HCT116 (cell line): ENCODE results near the gene HDAC5.

ENCODE experiments used
- ATF3 ChIP-seq: IDR thresholded peaks from 2 replicates; pipeline ENCODE4 v1.6.1; 2012
- CTCF ChIP-seq, 3 experiments: fragments of 200-600 bp in 1 of 3; sonication (generic) in 1 of 3; IDR thresholded peaks in 2 of 3; conservative IDR thresholded peaks in 1 of 3; 2 replicates each; pipeline ENCODE4 v1.5.1; 2012 to 2017; ENCODE audit warnings: low read depth in 2 of 3, low read length in 2 of 3, antibody characterized with exemption in 1 of 3, borderline replicate concordance in 1 of 3, control low read depth in 1 of 3, mild to moderate bottlenecking in 1 of 3, mixed read lengths in 1 of 3, mixed run types in 1 of 3, moderate library complexity in 1 of 3; ENCODE audit not compliant: insufficient read depth in 1 of 3
- EGR1 ChIP-seq: IDR thresholded peaks from 2 replicates; pipeline ENCODE4 v1.6.1; 2012; ENCODE audit warnings: low read depth
- ELF1 ChIP-seq: IDR thresholded peaks from 2 replicates; pipeline ENCODE4 v1.6.1; 2012; ENCODE audit warnings: low read depth, borderline replicate concordance
- EZH2 ChIP-seq: fragments of 200-600 bp; sonication (generic); IDR thresholded peaks from 2 replicates; pipeline ENCODE4 v1.6.1; 2017; ENCODE audit warnings: antibody characterized with exemption, mixed run types
- MAX ChIP-seq: IDR thresholded peaks from 2 replicates; pipeline ENCODE4 v1.6.1; 2012
- POLR2A ChIP-seq: IDR thresholded peaks from 2 replicates; pipeline ENCODE4 v1.7.0; 2011; ENCODE audit warnings: borderline replicate concordance; ENCODE audit not compliant: insufficient read depth, insufficient read length; ENCODE audit errors: extremely low read depth
- POLR2AphosphoS5 ChIP-seq: IDR thresholded peaks from 2 replicates; pipeline ENCODE4 v1.6.1; 2011; ENCODE audit warnings: mild to moderate bottlenecking, low read depth, low read length, moderate library complexity
- RAD21 ChIP-seq: IDR thresholded peaks from 2 replicates; pipeline ENCODE4 v1.6.1; 2012; ENCODE audit warnings: low read depth, mild to moderate bottlenecking
- SIN3A ChIP-seq: IDR thresholded peaks from 2 replicates; pipeline ENCODE4 v1.6.1; 2012; ENCODE audit warnings: low read depth
- YY1 ChIP-seq: IDR thresholded peaks from 2 replicates; pipeline ENCODE4 v1.6.1; 2011; ENCODE audit warnings: low read length, low read depth, moderate library complexity, mild to moderate bottlenecking; ENCODE audit not compliant: insufficient replicate concordance; ENCODE audit errors: extremely low read depth
- ZFX ChIP-seq: fragments of 450-650 bp; IDR thresholded peaks from 2 replicates; pipeline ENCODE4 v1.6.1; 2017
- ZNF274 ChIP-seq: fragments of 200-500 bp; sonication (Bioruptor generic); IDR thresholded peaks from 2 replicates; pipeline ENCODE4 v1.6.1; 2014; ENCODE audit warnings: mild to moderate bottlenecking, low read depth, low read length, inconsistent platforms

- TF ChIP-seq CTCF (IDR thresholded peaks at IDR 0.05 in 2 of 3, conservative IDR thresholded peaks at IDR 0.05 in 1 of 3; ENCODE audit: borderline replicate concordance in 1 of 3, insufficient read depth in 1 of 3, low read depth in 2 of 3, low read length in 2 of 3) = no peak
- TF ChIP-seq MAX = no peak
- no peak for TF ChIP-seq EZH2
- no peak for TF ChIP-seq POLR2A
- TF ChIP-seq RAD21 = no peak
- TF ChIP-seq SIN3A = no peak
- no peak for TF ChIP-seq ATF3
- no peak for TF ChIP-seq ZFX
- no peak for TF ChIP-seq EGR1
- no peak for TF ChIP-seq ZNF274
- TF ChIP-seq POLR2AphosphoS5 = no peak
- no peak for TF ChIP-seq ELF1
- no peak for TF ChIP-seq YY1
These were observed 51.7 kb downstream of the HDAC5 start for GRCh38 chr17:44071772-44072171.
